HL-60/S4 treated with phorbol 12-myristate 13-acetate at 8.2 ng/mL for 4 days and 3 days (cell line): ENCODE data around the gene ADARB1.

ENCODE experiments used
- in situ Hi-C: fragments of 300-500 bp; cut with MboI; formaldehyde crosslinking; loops from 2 replicates; pipeline ENCODE4 v1.15.0; 2022; ENCODE audit warnings: low sequenced_read_pairs

Gene ADARB1

GRCh38 chr21:45190013-45190412, 115.6 kb downstream of the ADARB1 start:
- in situ Hi-C loops: no loop called here

- in situ Hi-C loops: no loop called here
Measured at GRCh38 chr21:45192332-45192731, 118.0 kb downstream of the ADARB1 start.

GRCh38 chr21:45196620-45197019, 122.2 kb downstream of the ADARB1 start:
- in situ Hi-C loops: no loop called here

- in situ Hi-C loops: no loop called here
Measured at GRCh38 chr21:45199201-45199600, 124.8 kb downstream of the ADARB1 start.

- in situ Hi-C loops: no loop called here
Measured at GRCh38 chr21:45200031-45200430, 125.7 kb downstream of the ADARB1 start.

GRCh38 chr21:45200581-45201296, 126.4 kb downstream of the ADARB1 start:
- in situ Hi-C loops: no loop called here

- in situ Hi-C loops: no loop called here
Measured at GRCh38 chr21:45202344-45202743, 128.0 kb downstream of the ADARB1 start.

GRCh38 chr21:45202889-45203288, 128.5 kb downstream of the ADARB1 start:
- in situ Hi-C loops: no loop called here

- in situ Hi-C loops: no loop called here
Measured at GRCh38 chr21:45203983-45204382, 129.6 kb downstream of the ADARB1 start.

- in situ Hi-C loops: no loop called here
Measured at GRCh38 chr21:45204395-45204794, 130.0 kb downstream of the ADARB1 start.

GRCh38 chr21:45207839-45208626, 133.7 kb downstream of the ADARB1 start:
- in situ Hi-C loops: no loop called here

- in situ Hi-C loops: no loop called here
Measured at GRCh38 chr21:45208627-45208951, 134.2 kb downstream of the ADARB1 start.

GRCh38 chr21:45209046-45209445, 134.7 kb downstream of the ADARB1 start:
- in situ Hi-C loops: no loop called here

- in situ Hi-C loops: no loop called here
Measured at GRCh38 chr21:45209685-45210284, 135.4 kb downstream of the ADARB1 start.

- in situ Hi-C loops: no loop called here
Measured at GRCh38 chr21:45210461-45210983, 136.1 kb downstream of the ADARB1 start.

- in situ Hi-C loops: no loop called here
Measured at GRCh38 chr21:45211661-45212060, 137.3 kb downstream of the ADARB1 start.

GRCh38 chr21:45213392-45213791, 139.0 kb downstream of the ADARB1 start:
- in situ Hi-C loops: no loop called here

- in situ Hi-C loops: no loop called here
Measured at GRCh38 chr21:45215213-45215612, 140.8 kb downstream of the ADARB1 start.

- in situ Hi-C loops: no loop called here
Measured at GRCh38 chr21:45217010-45217409, 142.6 kb downstream of the ADARB1 start.

GRCh38 chr21:45219517-45219916, 145.1 kb downstream of the ADARB1 start:
- in situ Hi-C loops: no loop called here

GRCh38 chr21:45220071-45220481, 145.7 kb downstream of the ADARB1 start:
- in situ Hi-C loops: no loop called here
